Body of pancreas (tissue), 4 donors: Measurements from ENCODE around the gene HAX1. TPM values are rescaled to one million over a fixed set of nuclear protein-coding genes. Genes with fewer than 3 reads are reported as not detected.
"Not testable (repeated sequence)": the region's sequence is repeated elsewhere in the genome, so short reads cannot be mapped to it uniquely, and the experiment has no call there.

Experiments used
- ATAC-seq: fragments of 150-250 bp; one replicate; pipeline ENCODE4 v1.9.1; 2016
- DNase-seq, 4 donors: peaks; one replicate each; pipeline ENCODE4 v3.0.0-alpha.2; 2019
- H3K27ac ChIP-seq, 4 donors: fragments of 200-600 bp; sonication (generic); 1 replicate in 3 of 4; 2 replicates in 1 of 4; pipeline versions ENCODE4 v1.5.1 to v1.6.1; 2016 to 2019; ENCODE audit warnings: mild to moderate bottlenecking in 1 of 4, mixed read lengths in 1 of 4, moderate library complexity in 1 of 4
- H3K27me3 ChIP-seq, 2 donors: fragments of 200-600 bp; sonication (generic); one replicate each; pipeline ENCODE4 v1.6.0; 2016; ENCODE audit warnings: mild to moderate bottlenecking in 1 of 2
- H3K36me3 ChIP-seq, 2 donors: fragments of 200-600 bp; sonication (generic); replicated peaks in 1 of 2; 2 replicates each; pipeline ENCODE4 v1.5.1; 2016; ENCODE audit warnings: low read depth in 2 of 2; ENCODE audit not compliant: insufficient read depth in 1 of 2
- H3K4me1 ChIP-seq: fragments of 200-600 bp; sonication (generic); one replicate; pipeline ENCODE4 v1.6.0; 2016
- H3K4me3 ChIP-seq, 2 donors: fragments of 200-600 bp; sonication (generic); 1 replicate in 1 of 2; 2 replicates in 1 of 2; pipeline ENCODE4 v1.5.1; 2016 to 2019
- H3K9me3 ChIP-seq, 3 donors: fragments of 200-600 bp; sonication (generic); 1 replicate in 2 of 3; 2 replicates in 1 of 3; pipeline ENCODE4 v1.5.1; 2016
- CTCF ChIP-seq, 7 experiments: fragments of 450-650 bp in 4 of 7; fragments of 200-600 bp in 3 of 7; sonication (generic) in 3 of 7; IDR thresholded peaks; one replicate each; pipeline ENCODE4 v1.5.1; 2016 to 2019; ENCODE audit warnings: antibody characterized with exemption in 7 of 7
- POLR2A ChIP-seq, 3 donors: fragments of 450-650 bp; IDR thresholded peaks; one replicate each; pipeline ENCODE4 v1.6.1; 2016; ENCODE audit warnings: antibody characterized with exemption in 3 of 3, mild to moderate bottlenecking in 2 of 3
- WGBS, 2 donors: methylation state at CpG; one replicate each; pipeline ENCODE4 v1.1.5; 2017; 5-methylcytosine and 5-hydroxymethylcytosine counted together
- intact Hi-C: fragments of 100-400 bp; cut with DNase I; formaldehyde crosslinking; loops from one replicate; pipeline ENCODE4 v1.15.1; 2023
- total RNA-seq, 2 donors: library from RNA; depleted of rRNA; stranded (reverse); fragments of >200 nt; gene quantifications; one replicate each; pipeline ENCODE4 v1.1.0, GENCODE V29; 2016

HAX1 gene
- total RNA-seq = 10 to 100 TPM; 44.5 to 54.5 TPM

GRCh38 chr1:154272217-154272998, at the start of gene HAX1:
TSS of gene HAX1 (plus strand) at chr1:154272629. CDS start at chr1:154272724, 95 bp downstream.
- DNase-seq (peak; percentile 90 to 95 (median 92)), ATAC-seq (peak; percentile 94)
- Histone ChIP-seq H3K36me3 (peaks cover 0 to 7% of the 10 kb centered on the region in 2 donors), H3K4me3 (peak within 1 kb of the TSS; percentile 42 to 82), H3K4me1 (peaks cover 22% of the 10 kb centered on the region), H3K27me3 (no peaks in the 10 kb centered on the region), H3K27ac (peak within 1 kb of the TSS; percentile 66 to 84 (median 81)), H3K9me3 (no peaks in the 10 kb centered on the region)
- TF ChIP-seq POLR2A (IDR thresholded peaks at IDR 0.05) (peak in 2 of 3 donors; percentile 77), CTCF (IDR thresholded peaks at IDR 0.05) (peak; percentile 66 to 97 (median 89))
- intact Hi-C loops = no loop called here
- WGBS, 2 donors = 0% methylated on average over 6 to 47 of the region's 47 CpGs

GRCh38 chr1:154222918-154223317, 49.5 kb upstream of the HAX1 start:
- no peaks in the 10 kb centered on the region for H3K27me3 ChIP-seq
- H3K4me1 ChIP-seq = peaks cover 48% of the 10 kb centered on the region
- no peaks in the 10 kb centered on the region for H3K36me3 ChIP-seq
- H3K4me3 ChIP-seq = no peak overlapping the region
- H3K27ac ChIP-seq = peak overlapping the region in 1 of 4 donors; percentile 41
- WGBS, 2 donors = 70 to 78% methylated on average over 1 of the region's 1 CpG
- DNase-seq (no peak), ATAC-seq (no peak)
- intact Hi-C loops = no loop called here
- TF ChIP-seq CTCF (IDR thresholded peaks at IDR 0.05) (no peak), POLR2A (IDR thresholded peaks at IDR 0.05) (no peak)
- no peaks in the 10 kb centered on the region for H3K9me3 ChIP-seq

- TF ChIP-seq CTCF (IDR thresholded peaks at IDR 0.05) (no peak), POLR2A (IDR thresholded peaks at IDR 0.05) (no peak)
- Histone ChIP-seq H3K4me3 (no peak overlapping the region), H3K27ac (no peak overlapping the region), H3K4me1 (peaks cover 41% of the 10 kb centered on the region), H3K36me3 (peaks cover 0 to 3% of the 10 kb centered on the region in 2 donors), H3K27me3 (no peaks in the 10 kb centered on the region), H3K9me3 (no peaks in the 10 kb centered on the region)
- intact Hi-C loops = no loop called here
- WGBS, 2 donors = 31 to 41% methylated on average over 2 of the region's 2 CpGs
- DNase-seq = no peak
- no peak for ATAC-seq
Observed at GRCh38 chr1:154223621-154224020, 48.8 kb upstream of the HAX1 start.

- H3K9me3 ChIP-seq = no peaks in the 10 kb centered on the region
- H3K36me3 ChIP-seq = peaks cover under 1 to 13% of the 10 kb centered on the region in 2 donors
- 97% methylated on average over 2 of the region's 2 CpGs for WGBS, 2 donors
- no peak overlapping the region for H3K4me3 ChIP-seq
- intact Hi-C loops = no loop called here
- no peak for ATAC-seq
- H3K27ac ChIP-seq = no peak overlapping the region
- no peak for DNase-seq
- TF ChIP-seq CTCF (IDR thresholded peaks at IDR 0.05) (no peak), POLR2A (IDR thresholded peaks at IDR 0.05) (no peak)
- no peaks in the 10 kb centered on the region for H3K27me3 ChIP-seq
- peaks cover 32% of the 10 kb centered on the region for H3K4me1 ChIP-seq
Observed at GRCh38 chr1:154225370-154225769, 47.1 kb upstream of the HAX1 start.

GRCh38 chr1:154231112-154231511, 41.3 kb upstream of the HAX1 start:
- H3K4me3 ChIP-seq, ATAC-seq, intact Hi-C loops, H3K4me1 ChIP-seq, H3K9me3 ChIP-seq, H3K27ac ChIP-seq, H3K27me3 ChIP-seq, DNase-seq: not testable (repeated sequence)
- peaks cover 6 to 45% of the 10 kb centered on the region in 2 donors for H3K36me3 ChIP-seq
- WGBS, 2 donors = 83 to 87% methylated on average over 3 of the region's 3 CpGs

- WGBS, 2 donors = 92% methylated on average over 11 to 12 of the region's 12 CpGs
- peaks cover 6 to 58% of the 10 kb centered on the region in 2 donors for H3K36me3 ChIP-seq
- H3K4me1 ChIP-seq, ATAC-seq, H3K9me3 ChIP-seq, H3K27ac ChIP-seq, DNase-seq, intact Hi-C loops, H3K4me3 ChIP-seq, H3K27me3 ChIP-seq: not testable (repeated sequence)
Observed at GRCh38 chr1:154233127-154233526, 39.3 kb upstream of the HAX1 start.
